Esophagus muscularis mucosa (tissue), 3 donors: ENCODE data around the gene CRHR2.

ENCODE experiments used
- EP300 ChIP-seq: sonication (generic); formaldehyde crosslinking; IDR thresholded peaks from one replicate; pipeline ENCODE4 v1.6.1; 2017; ENCODE audit warnings: antibody characterized with exemption
- TF ChIP-seq, protein P1 (sequence below), 3 experiments: fragments of 200-600 bp in 2 of 3; fragments of 450-650 bp in 1 of 3; sonication (generic) in 2 of 3; IDR thresholded peaks; one replicate each; pipeline ENCODE4 v1.5.1; 2017 to 2019; ENCODE audit warnings: antibody characterized with exemption in 3 of 3, mild to moderate bottlenecking in 2 of 3, moderate library complexity in 1 of 3

DNA sequence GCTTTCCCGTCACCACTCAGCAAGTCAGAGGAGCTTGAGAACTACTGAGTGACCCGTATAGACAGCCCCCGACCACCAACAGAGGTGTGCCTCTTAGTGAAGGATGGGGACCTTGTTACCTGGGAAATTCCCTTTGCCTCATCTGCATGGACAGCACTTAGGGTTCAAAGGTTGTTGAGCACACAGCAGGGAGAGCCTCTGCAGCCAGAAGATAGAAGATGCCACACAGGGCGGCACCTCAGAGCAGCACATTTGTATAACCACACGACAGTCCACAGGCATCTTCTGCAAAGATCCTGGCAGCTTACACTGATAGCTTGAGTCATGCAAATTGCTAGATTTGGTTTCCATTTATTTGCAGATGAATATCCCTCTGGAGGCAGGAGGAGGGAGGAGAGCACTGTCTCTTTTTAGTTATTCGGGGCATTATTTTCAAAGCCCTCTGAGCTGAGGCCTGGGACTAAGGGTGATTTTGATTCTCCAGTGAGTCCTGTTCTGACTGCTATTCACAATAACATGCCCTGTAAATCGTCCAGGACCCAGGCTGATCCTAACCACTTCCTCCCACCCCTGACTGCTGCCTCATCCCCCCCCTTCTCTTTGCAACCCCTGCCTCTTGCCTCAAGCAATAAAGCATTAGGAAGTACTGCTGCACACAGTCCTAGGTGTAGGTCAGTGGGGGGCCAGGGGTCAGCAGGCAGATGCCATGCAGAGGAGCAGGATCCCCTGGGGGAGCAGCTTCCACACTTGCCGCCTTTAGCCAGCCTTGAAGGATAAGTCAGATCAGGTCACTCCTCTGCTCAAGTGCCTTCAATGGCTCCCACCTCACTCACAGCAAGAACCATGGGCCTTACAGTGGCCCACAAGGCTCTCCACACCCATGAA is 45.0 kb upstream of the CRHR2 start:
- no peak for TF ChIP-seq EP300
- TF ChIP-seq, protein P1, sequence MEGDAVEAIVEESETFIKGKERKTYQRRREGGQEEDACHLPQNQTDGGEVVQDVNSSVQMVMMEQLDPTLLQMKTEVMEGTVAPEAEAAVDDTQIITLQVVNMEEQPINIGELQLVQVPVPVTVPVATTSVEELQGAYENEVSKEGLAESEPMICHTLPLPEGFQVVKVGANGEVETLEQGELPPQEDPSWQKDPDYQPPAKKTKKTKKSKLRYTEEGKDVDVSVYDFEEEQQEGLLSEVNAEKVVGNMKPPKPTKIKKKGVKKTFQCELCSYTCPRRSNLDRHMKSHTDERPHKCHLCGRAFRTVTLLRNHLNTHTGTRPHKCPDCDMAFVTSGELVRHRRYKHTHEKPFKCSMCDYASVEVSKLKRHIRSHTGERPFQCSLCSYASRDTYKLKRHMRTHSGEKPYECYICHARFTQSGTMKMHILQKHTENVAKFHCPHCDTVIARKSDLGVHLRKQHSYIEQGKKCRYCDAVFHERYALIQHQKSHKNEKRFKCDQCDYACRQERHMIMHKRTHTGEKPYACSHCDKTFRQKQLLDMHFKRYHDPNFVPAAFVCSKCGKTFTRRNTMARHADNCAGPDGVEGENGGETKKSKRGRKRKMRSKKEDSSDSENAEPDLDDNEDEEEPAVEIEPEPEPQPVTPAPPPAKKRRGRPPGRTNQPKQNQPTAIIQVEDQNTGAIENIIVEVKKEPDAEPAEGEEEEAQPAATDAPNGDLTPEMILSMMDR (IDR thresholded peaks at IDR 0.05): no peak
